Measurements from ENCODE around the gene COL26A1. TPM values are rescaled to one million over a fixed set of nuclear protein-coding genes. Genes with fewer than 3 reads are reported as not detected.

Gene COL26A1
- polyA plus RNA-seq, 1 experiment: 0.48 TPM

GRCh38 chr7:101533103-101533465, 170.4 kb downstream of the COL26A1 start:
- Histone ChIP-seq H3K36me3 (ENCODE audit: control insufficient read depth, insufficient read depth, low read length) (no peaks in the 10 kb centered on the region), H3K27me3 (ENCODE audit: control insufficient read depth, insufficient read depth, low read length) (no peaks in the 10 kb centered on the region), H3K4me3 (ENCODE audit: low read depth, low read length) (no peak overlapping the region)
- TF ChIP-seq CTCF (IDR thresholded peaks at IDR 0.05; ENCODE audit: insufficient read depth, low read depth, low read length): no peak
- POLR2A ChIA-PET: no interaction called here
- DNase-seq (ENCODE audit: low read depth): no peak
- CTCF ChIA-PET: interaction anchor here (0.9 kb wide), 1 partner anchor 739 kb away, joined by 3 read pairs; no protein-coding TSS in a partner anchor

DNA sequence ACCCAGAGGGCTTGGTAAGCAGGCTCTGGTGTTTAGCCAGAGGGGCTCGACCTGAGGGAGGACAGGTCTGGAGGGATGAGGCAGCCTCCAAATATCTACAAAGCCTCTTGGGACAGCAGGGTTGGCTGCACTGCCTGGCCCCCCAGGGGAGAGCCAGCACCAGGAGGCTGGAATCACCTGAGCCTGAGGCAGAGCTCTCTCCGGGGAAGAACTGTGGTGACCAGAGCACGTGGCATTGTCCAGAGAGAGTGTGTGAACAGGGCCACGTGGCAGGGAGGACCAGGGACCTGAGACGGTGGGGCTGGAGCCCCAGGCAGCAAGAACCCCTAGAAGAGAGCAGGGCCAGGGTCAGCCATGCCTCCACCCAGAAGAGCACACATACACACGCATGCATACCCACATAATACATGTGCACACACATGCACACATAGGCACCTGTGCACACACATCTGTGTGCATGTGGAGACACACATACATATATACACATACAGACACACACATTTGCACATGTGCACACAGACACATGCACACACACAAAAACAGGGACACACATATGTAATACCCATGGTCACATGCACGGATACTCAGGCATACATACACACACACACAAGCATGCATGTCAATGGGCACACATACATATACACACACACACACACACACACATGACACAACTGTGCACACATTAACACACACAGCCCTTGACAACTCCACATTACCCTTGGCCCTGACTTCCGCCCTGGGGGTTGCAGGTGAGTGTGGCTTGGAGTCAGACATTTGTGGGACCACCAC, 171.5 kb downstream of the COL26A1 start:
- Histone ChIP-seq H3K27me3 (ENCODE audit: control insufficient read depth, insufficient read depth, low read length) (no peaks in the 10 kb centered on the region), H3K36me3 (ENCODE audit: control insufficient read depth, insufficient read depth, low read length) (no peaks in the 10 kb centered on the region), H3K4me3 (ENCODE audit: low read depth, low read length) (no peak overlapping the region)
- no peak for TF ChIP-seq CTCF (IDR thresholded peaks at IDR 0.05; ENCODE audit: insufficient read depth, low read depth, low read length)
- CTCF ChIA-PET: interaction anchor here (0.9 to 3.2 kb wide), 3 partner anchors 26 to 738 kb away, joined by 3 to 12 read pairs (median 3); no protein-coding TSS in a partner anchor
- DNase-seq (ENCODE audit: low read depth): no peak
- POLR2A ChIA-PET: no interaction called here

DNA sequence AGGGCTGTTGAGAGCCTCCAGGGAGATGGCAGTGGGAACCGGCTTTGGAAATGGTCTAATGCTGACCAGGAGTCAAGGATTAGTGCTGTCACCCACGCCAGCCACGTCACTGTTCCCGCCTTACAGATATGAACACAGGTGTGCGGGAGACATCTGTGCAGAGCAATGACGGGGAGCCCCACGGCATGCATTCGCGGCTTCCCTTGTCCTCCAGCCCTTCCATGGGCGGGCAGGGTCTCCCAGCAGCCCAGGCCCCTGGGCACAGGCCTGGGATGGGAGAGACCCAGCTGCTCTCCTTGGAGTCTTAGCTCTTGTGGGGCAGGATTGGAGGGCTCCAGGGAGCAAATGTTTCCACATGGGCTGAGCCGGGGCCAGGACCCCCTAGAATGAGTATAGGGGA, 172.2 kb downstream of the COL26A1 start:
- no peak for TF ChIP-seq CTCF (IDR thresholded peaks at IDR 0.05; ENCODE audit: insufficient read depth, low read depth, low read length)
- H3K4me3 ChIP-seq (ENCODE audit: low read depth, low read length): no peak overlapping the region
- no peaks in the 10 kb centered on the region for H3K27me3 ChIP-seq (ENCODE audit: control insufficient read depth, insufficient read depth, low read length)
- DNase-seq (ENCODE audit: low read depth): no peak
- POLR2A ChIA-PET: no interaction called here
- H3K36me3 ChIP-seq (ENCODE audit: control insufficient read depth, insufficient read depth, low read length): no peaks in the 10 kb centered on the region
- CTCF ChIA-PET: interaction anchor here (1.1 to 3.3 kb wide), 5 partner anchors 15 to 739 kb away, joined by 3 to 15 read pairs (median 4); no protein-coding TSS in a partner anchor

- Histone ChIP-seq H3K27me3 (ENCODE audit: control insufficient read depth, insufficient read depth, low read length) (no peaks in the 10 kb centered on the region), H3K36me3 (ENCODE audit: control insufficient read depth, insufficient read depth, low read length) (no peaks in the 10 kb centered on the region), H3K4me3 (ENCODE audit: low read depth, low read length) (no peak overlapping the region)
- no peak for TF ChIP-seq CTCF (IDR thresholded peaks at IDR 0.05; ENCODE audit: insufficient read depth, low read depth, low read length)
- ChIA-PET CTCF (interaction anchor here (0.6 to 3.3 kb wide), 8 partner anchors 16 to 738 kb away, joined by 3 to 15 read pairs (median 4); partner anchors contain the start of gene IFT22), POLR2A (no interaction called here)
- DNase-seq (ENCODE audit: low read depth): no peak
Observed at GRCh38 chr7:101535351-101535751, 172.7 kb downstream of the COL26A1 start.

DNA sequence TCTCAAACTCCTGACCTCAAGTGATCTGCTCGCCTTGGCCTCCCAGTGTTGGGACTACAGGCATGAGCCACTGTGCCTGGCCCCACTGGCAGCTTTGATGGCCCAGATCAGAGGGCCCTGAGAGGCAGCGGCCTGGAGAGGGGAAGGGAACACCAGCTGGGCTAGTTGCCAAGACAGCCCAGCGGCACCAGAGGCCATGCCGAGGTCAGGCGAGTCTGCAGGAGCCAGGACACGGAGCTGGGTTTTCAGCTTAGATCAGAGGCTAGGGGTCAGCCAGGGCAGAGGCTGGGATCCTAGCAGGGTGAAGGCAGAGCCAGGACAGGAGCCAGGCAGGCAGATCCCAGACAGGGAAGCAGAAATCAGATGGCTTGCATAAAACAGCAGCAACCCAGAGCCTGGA, 173.6 kb downstream of the COL26A1 start:
- Histone ChIP-seq H3K36me3 (ENCODE audit: control insufficient read depth, insufficient read depth, low read length) (no peaks in the 10 kb centered on the region), H3K27me3 (ENCODE audit: control insufficient read depth, insufficient read depth, low read length) (no peaks in the 10 kb centered on the region; the same call in 1 of the 2 replicates), H3K4me3 (ENCODE audit: low read depth, low read length) (no peak overlapping the region)
- TF ChIP-seq CTCF (IDR thresholded peaks at IDR 0.05; ENCODE audit: insufficient read depth, low read depth, low read length): no peak
- CTCF ChIA-PET: interaction anchor here (0.9 to 3.3 kb wide), 9 partner anchors 8 to 737 kb away, joined by 3 to 15 read pairs (median 4); partner anchors contain the start of gene IFT22
- POLR2A ChIA-PET: no interaction called here
- DNase-seq (ENCODE audit: low read depth): no peak

All from BJ (cell line).